CD4-positive, alpha-beta memory T cell (primary cell): ENCODE data around the gene SUCLG2. TPM values are rescaled to one million over a fixed set of nuclear protein-coding genes. Genes with fewer than 3 reads are reported as not detected.
A peak's percentile ranks its signal among the peaks of the same experiment; 100 is the strongest.

Source experiments
- CTCF ChIA-PET: fragments of 350-600 bp; sonication (Branson Sonifier 250); formaldehyde crosslinking; loops from one replicate; lab custom pipeline; 2021; ENCODE audit warnings: inconsistent platforms; ENCODE audit not compliant: partially characterized antibody; lab: Charles Lee
- POLR2A ChIA-PET: fragments of 350-600 bp; sonication (Branson Sonifier 250); formaldehyde crosslinking; loops from one replicate; lab custom pipeline; 2021; ENCODE audit not compliant: partially characterized antibody; lab: Charles Lee
- DNase-seq, 5 donors: peaks; one replicate each; pipeline versions ENCODE4 v3.0.0 to v3.0.0-alpha.2; 2020 to 2022; ENCODE audit warnings: mixed read lengths in 1 of 5
- H3K27ac ChIP-seq: one replicate; pipeline ENCODE4 v1.7.0; 2013; ENCODE audit warnings: low read depth, low read length
- H3K27me3 ChIP-seq: 2 replicates; pipeline ENCODE4 v1.7.0; 2013; ENCODE audit warnings: mild to moderate bottlenecking, low read length, moderate library complexity; ENCODE audit not compliant: insufficient read depth
- H3K36me3 ChIP-seq: 2 replicates; pipeline ENCODE4 v1.7.0; 2013; ENCODE audit warnings: mild to moderate bottlenecking, low read length, moderate library complexity; ENCODE audit not compliant: insufficient read depth
- H3K4me1 ChIP-seq: 2 replicates; pipeline ENCODE4 v1.7.0; 2013; ENCODE audit warnings: mild to moderate bottlenecking, low read length, moderate library complexity; ENCODE audit not compliant: insufficient read depth
- H3K4me3 ChIP-seq, 2 donors: one replicate each; pipeline ENCODE4 v1.7.0; 2013; ENCODE audit warnings: low read length in 2 of 2, mild to moderate bottlenecking in 1 of 2
- H3K9me3 ChIP-seq, 2 donors: one replicate each; pipeline ENCODE4 v1.7.0; 2013; ENCODE audit warnings: low read length in 2 of 2, control low read depth in 1 of 2; ENCODE audit not compliant: control insufficient read depth in 1 of 2
- H3K27ac Mint-ChIP-seq, 7 donors: one replicate each; pipeline ENCODE4 v1.8.0; 2020 to 2021; ENCODE audit warnings: mixed read lengths in 7 of 7, mild to moderate bottlenecking in 6 of 7, inconsistent platforms in 3 of 7, moderate library complexity in 3 of 7
- H3K27me3 Mint-ChIP-seq, 2 donors: one replicate each; pipeline ENCODE4 v1.8.0; 2020 to 2021; ENCODE audit warnings: mixed read lengths in 2 of 2
- H3K36me3 Mint-ChIP-seq, 2 donors: one replicate each; pipeline ENCODE4 v1.8.0; 2020 to 2021; ENCODE audit warnings: mixed read lengths in 2 of 2, inconsistent platforms in 1 of 2, mild to moderate bottlenecking in 1 of 2
- H3K4me1 Mint-ChIP-seq, 4 donors: one replicate each; pipeline ENCODE4 v1.8.0; 2020 to 2021; ENCODE audit warnings: mixed read lengths in 4 of 4, mild to moderate bottlenecking in 1 of 4
- H3K4me3 Mint-ChIP-seq, 8 donors: one replicate each; pipeline ENCODE4 v1.8.0; 2020 to 2021; ENCODE audit warnings: mixed read lengths in 8 of 8, mild to moderate bottlenecking in 7 of 8, moderate library complexity in 6 of 8, inconsistent platforms in 3 of 8
- H3K9me3 Mint-ChIP-seq, 8 donors: one replicate each; pipeline ENCODE4 v1.8.0; 2020 to 2021; ENCODE audit warnings: mixed read lengths in 8 of 8, mild to moderate bottlenecking in 5 of 8, inconsistent platforms in 3 of 8, moderate library complexity in 1 of 8
- intact Hi-C: fragments of 100-400 bp; cut with micrococcal nuclease; formaldehyde crosslinking; loops from one replicate; pipeline ENCODE4 v1.15.1; 2023
- polyA plus RNA-seq, 2 donors: library from polyadenylated mRNA; unstranded; fragments of 300-500 nt; fragmentation: Illumina TruSeq; gene quantifications; one replicate each; pipeline ENCODE4 v1.2.3, GENCODE V29; 2021
- total RNA-seq, 2 experiments: library from RNA; stranded (reverse); gene quantifications; one replicate each; pipeline ENCODE4 v1.2.3, GENCODE V29; 2021

The SUCLG2 gene
- total and polyA plus RNA-seq, 4 experiments from 2014 or later = 46.1 to 114 (median 56.8) TPM

GRCh38 chr3:67580430-67581000, 73.9 kb downstream of the SUCLG2 start:
- Histone ChIP-seq H3K27ac (no peak overlapping the region), H3K9me3 (no peaks in the 10 kb centered on the region), H3K4me1 (no peaks in the 10 kb centered on the region), H3K36me3 (no peaks in the 10 kb centered on the region), H3K27me3 (no peaks in the 10 kb centered on the region), H3K4me3 (no peak overlapping the region)
- H3K9me3 Mint-ChIP-seq = no peaks in the 10 kb centered on the region
- ChIA-PET POLR2A (no interaction called here), CTCF (no interaction called here)
- H3K4me1 Mint-ChIP-seq = peaks cover 29 to 38% (median 36%) of the 10 kb centered on the region in 4 donors
- no peak overlapping the region for H3K27ac Mint-ChIP-seq
- DNase-seq = no peak
- peaks cover 45 to 62% of the 10 kb centered on the region in 2 donors for H3K36me3 Mint-ChIP-seq
- no peak overlapping the region for H3K4me3 Mint-ChIP-seq
- intact Hi-C loops = no loop called here
- H3K27me3 Mint-ChIP-seq = no peaks in the 10 kb centered on the region

GRCh38 chr3:67578416-67578815, 76.0 kb downstream of the SUCLG2 start:
- Histone ChIP-seq H3K36me3 (peaks cover 3% of the 10 kb centered on the region), H3K9me3 (no peaks in the 10 kb centered on the region), H3K27me3 (no peaks in the 10 kb centered on the region), H3K27ac (no peak overlapping the region), H3K4me1 (no peaks in the 10 kb centered on the region), H3K4me3 (no peak overlapping the region)
- Mint-ChIP-seq H3K4me3 (peak overlapping the region in 1 of 8 donors; percentile 14), H3K36me3 (peaks cover 57 to 62% of the 10 kb centered on the region in 2 donors), H3K27me3 (no peaks in the 10 kb centered on the region), H3K9me3 (peaks cover 0 to 3% (median 0%) of the 10 kb centered on the region in 8 donors), H3K4me1 (peaks cover 19 to 29% (median 25%) of the 10 kb centered on the region in 4 donors), H3K27ac (peak overlapping the region in 3 of 7 donors; percentile 6 to 54 (median 23))
- ChIA-PET POLR2A (interaction anchor here (1.3 kb wide), 1 partner anchor 77 kb away, joined by 3 read pairs; no protein-coding TSS in a partner anchor), CTCF (no interaction called here)
- intact Hi-C loops = no loop called here
- DNase-seq = no peak

GRCh38 chr3:67576441-67576840, 78.0 kb downstream of the SUCLG2 start:
- peaks cover 0 to 11% (median 3%) of the 10 kb centered on the region in 8 donors for H3K9me3 Mint-ChIP-seq
- intact Hi-C loops = no loop called here
- no peaks in the 10 kb centered on the region for H3K27me3 ChIP-seq
- POLR2A ChIA-PET = no interaction called here
- no peaks in the 10 kb centered on the region for H3K27me3 Mint-ChIP-seq
- H3K4me3 Mint-ChIP-seq = no peak overlapping the region
- H3K9me3 ChIP-seq = no peaks in the 10 kb centered on the region
- DNase-seq = no peak
- H3K4me3 ChIP-seq = no peak overlapping the region
- H3K4me1 Mint-ChIP-seq = peaks cover 23 to 30% (median 26%) of the 10 kb centered on the region in 4 donors
- H3K27ac Mint-ChIP-seq = no peak overlapping the region
- CTCF ChIA-PET = no interaction called here
- H3K36me3 ChIP-seq = peaks cover 3% of the 10 kb centered on the region
- H3K27ac ChIP-seq = no peak overlapping the region
- H3K4me1 ChIP-seq = no peaks in the 10 kb centered on the region
- peaks cover 55 to 62% of the 10 kb centered on the region in 2 donors for H3K36me3 Mint-ChIP-seq

- POLR2A ChIA-PET = no interaction called here
- Mint-ChIP-seq H3K4me1 (peaks cover 13 to 28% (median 17%) of the 10 kb centered on the region in 4 donors), H3K9me3 (peaks cover 0 to 22% (median 9%) of the 10 kb centered on the region in 8 donors), H3K36me3 (peaks cover 51 to 66% of the 10 kb centered on the region in 2 donors), H3K27me3 (no peaks in the 10 kb centered on the region), H3K27ac (no peak overlapping the region), H3K4me3 (no peak overlapping the region)
- intact Hi-C loops = no loop called here
- peaks cover 6% of the 10 kb centered on the region for H3K36me3 ChIP-seq
- no peaks in the 10 kb centered on the region for H3K27me3 ChIP-seq
- H3K4me1 ChIP-seq = no peaks in the 10 kb centered on the region
- no peak for DNase-seq
- H3K9me3 ChIP-seq = no peaks in the 10 kb centered on the region
- H3K27ac ChIP-seq = no peak overlapping the region
- CTCF ChIA-PET = interaction anchor here (1.0 kb wide), 1 partner anchor 8 kb away, joined by 3 read pairs; no protein-coding TSS in a partner anchor
- H3K4me3 ChIP-seq = no peak overlapping the region
Observed at GRCh38 chr3:67569324-67569723, 85.1 kb downstream of the SUCLG2 start.

- Mint-ChIP-seq H3K36me3 (peaks cover 48 to 57% of the 10 kb centered on the region in 2 donors), H3K9me3 (peaks cover 0 to 22% (median 8%) of the 10 kb centered on the region in 8 donors), H3K4me1 (peaks cover 12 to 23% (median 17%) of the 10 kb centered on the region in 4 donors), H3K27me3 (no peaks in the 10 kb centered on the region), H3K27ac (peak overlapping the region in 1 of 7 donors; percentile 31), H3K4me3 (no peak overlapping the region)
- H3K4me3 ChIP-seq = no peak overlapping the region
- H3K9me3 ChIP-seq = no peaks in the 10 kb centered on the region
- no peaks in the 10 kb centered on the region for H3K27me3 ChIP-seq
- H3K36me3 ChIP-seq = peaks cover 3% of the 10 kb centered on the region
- H3K27ac ChIP-seq = no peak overlapping the region
- intact Hi-C loops = no loop called here
- ChIA-PET POLR2A (no interaction called here), CTCF (no interaction called here)
- H3K4me1 ChIP-seq = no peaks in the 10 kb centered on the region
- no peak for DNase-seq
Observed at GRCh38 chr3:67567893-67568292, 86.5 kb downstream of the SUCLG2 start.

GRCh38 chr3:67564973-67565372, 89.4 kb downstream of the SUCLG2 start:
- no peaks in the 10 kb centered on the region for H3K36me3 ChIP-seq
- Mint-ChIP-seq H3K4me3 (no peak overlapping the region), H3K4me1 (peaks cover 12 to 33% (median 18%) of the 10 kb centered on the region in 4 donors), H3K36me3 (peaks cover 33 to 47% of the 10 kb centered on the region in 2 donors), H3K9me3 (peaks cover 0 to 4% (median 0%) of the 10 kb centered on the region in 8 donors), H3K27ac (no peak overlapping the region), H3K27me3 (no peaks in the 10 kb centered on the region)
- POLR2A ChIA-PET = no interaction called here
- no peaks in the 10 kb centered on the region for H3K4me1 ChIP-seq
- DNase-seq = no peak
- no peaks in the 10 kb centered on the region for H3K27me3 ChIP-seq
- intact Hi-C loops = no loop called here
- no peak overlapping the region for H3K27ac ChIP-seq
- no peak overlapping the region for H3K4me3 ChIP-seq
- H3K9me3 ChIP-seq = no peaks in the 10 kb centered on the region
- CTCF ChIA-PET = interaction anchor here (1.3 kb wide), 1 partner anchor 225 kb away, joined by 4 read pairs; no protein-coding TSS in a partner anchor

- H3K27ac ChIP-seq = no peak overlapping the region
- intact Hi-C loops = no loop called here
- H3K27me3 ChIP-seq = no peaks in the 10 kb centered on the region
- H3K4me1 ChIP-seq = no peaks in the 10 kb centered on the region
- Mint-ChIP-seq H3K4me3 (no peak overlapping the region), H3K36me3 (peaks cover 30 to 43% of the 10 kb centered on the region in 2 donors), H3K27me3 (no peaks in the 10 kb centered on the region), H3K4me1 (peaks cover 13 to 37% (median 19%) of the 10 kb centered on the region in 4 donors), H3K27ac (no peak overlapping the region), H3K9me3 (peaks cover 0 to 4% (median 0%) of the 10 kb centered on the region in 8 donors)
- POLR2A ChIA-PET = no interaction called here
- no peak for DNase-seq
- CTCF ChIA-PET = interaction anchor here (1.4 kb wide), 1 partner anchor 226 kb away, joined by 4 read pairs; no protein-coding TSS in a partner anchor
- H3K4me3 ChIP-seq = no peak overlapping the region
- peaks cover 3% of the 10 kb centered on the region for H3K36me3 ChIP-seq
- no peaks in the 10 kb centered on the region for H3K9me3 ChIP-seq
Observed at GRCh38 chr3:67564008-67564407, 90.4 kb downstream of the SUCLG2 start.
